ENCODE results near the gene SLC25A15. TPM values are rescaled to one million over a fixed set of nuclear protein-coding genes. Genes with fewer than 3 reads are reported as not detected.
"Not testable (repeated sequence)": the region's sequence is repeated elsewhere in the genome, so short reads cannot be mapped to it uniquely, and the experiment has no call there.

Gene SLC25A15
- total RNA-seq, 2 donors from 2014 or later: 7.4 to 32.8 TPM

- Histone ChIP-seq H3K36me3 (no peaks in the 10 kb centered on the region), H3K4me3 (no peak overlapping the region), H3K27me3 (replicated peaks; ENCODE audit: insufficient read depth) (no peaks in the 10 kb centered on the region), H3K4me1 (replicated peaks) (no peaks in the 10 kb centered on the region), H3K9me3 (no peaks in the 10 kb centered on the region), H3K27ac (no peak overlapping the region)
- intact Hi-C loops (cut with DNase I): loop anchor here (5.0 to 10.0 kb wide), 2 partner anchors 145 to 1098 kb away; no protein-coding TSS in a partner anchor
- WGBS: 93% methylated on average over 5 of the region's 5 CpGs
- DNase-seq (ENCODE audit: low spot score): no peak
- TF ChIP-seq POLR2A (IDR thresholded peaks at IDR 0.05) (no peak), POLR2AphosphoS5 (IDR thresholded peaks at IDR 0.05) (no peak), CTCF (IDR thresholded peaks at IDR 0.05) (no peak)
Measured at GRCh38 chr13:40779796-40780285, 9.6 kb upstream of the SLC25A15 start.

- Histone ChIP-seq H3K27me3 (replicated peaks; ENCODE audit: insufficient read depth) (no peaks in the 10 kb centered on the region), H3K9me3 (no peaks in the 10 kb centered on the region), H3K27ac (no peak overlapping the region), H3K36me3 (no peaks in the 10 kb centered on the region), H3K4me3 (no peak overlapping the region), H3K4me1 (replicated peaks) (no peaks in the 10 kb centered on the region)
- WGBS: 60% methylated on average over 14 of the region's 14 CpGs
- intact Hi-C loops (cut with DNase I): loop anchor here (10.0 kb wide), 1 partner anchor 144 kb away; no protein-coding TSS in a partner anchor
- TF ChIP-seq POLR2AphosphoS5 (IDR thresholded peaks at IDR 0.05): no peak
- no peak for DNase-seq (ENCODE audit: low spot score)
Measured at GRCh38 chr13:40780822-40781401, 8.5 kb upstream of the SLC25A15 start.

GRCh38 chr13:40781717-40782116 lies 7.7 kb upstream of the SLC25A15 start:
- intact Hi-C loops (cut with DNase I): loop anchor here (10.0 kb wide), 1 partner anchor 143 kb away; no protein-coding TSS in a partner anchor
- WGBS: 93% methylated on average over 11 of the region's 11 CpGs
- no peaks in the 10 kb centered on the region for H3K4me1 ChIP-seq (replicated peaks)
- no peak overlapping the region for H3K4me3 ChIP-seq
- no peaks in the 10 kb centered on the region for H3K27me3 ChIP-seq (replicated peaks; ENCODE audit: insufficient read depth)
- H3K9me3 ChIP-seq: no peaks in the 10 kb centered on the region
- H3K27ac ChIP-seq: no peak overlapping the region
- no peaks in the 10 kb centered on the region for H3K36me3 ChIP-seq
- no peak for TF ChIP-seq POLR2AphosphoS5 (IDR thresholded peaks at IDR 0.05)
- TF ChIP-seq CTCF (IDR thresholded peaks at IDR 0.05): no peak
- TF ChIP-seq POLR2A (IDR thresholded peaks at IDR 0.05): no peak
- DNase-seq (ENCODE audit: low spot score): no peak

- 90% methylated on average over 1 of the region's 1 CpG for WGBS
- not testable (repeated sequence) for DNase-seq (ENCODE audit: low spot score); H3K27me3 ChIP-seq (replicated peaks; ENCODE audit: insufficient read depth); H3K36me3 ChIP-seq; H3K4me3 ChIP-seq; H3K4me1 ChIP-seq (replicated peaks); H3K9me3 ChIP-seq; H3K27ac ChIP-seq
- intact Hi-C loops (cut with DNase I): loop anchor here (10.0 kb wide), 1 partner anchor 142 kb away; no protein-coding TSS in a partner anchor
Measured at GRCh38 chr13:40782971-40783370, 6.4 kb upstream of the SLC25A15 start.

GRCh38 chr13:40784540-40784939 lies 4.9 kb upstream of the SLC25A15 start:
- H3K9me3 ChIP-seq: no peaks in the 10 kb centered on the region
- H3K36me3 ChIP-seq: no peaks in the 10 kb centered on the region
- WGBS: 80% methylated on average over 4 of the region's 4 CpGs
- no peak overlapping the region for H3K27ac ChIP-seq
- intact Hi-C loops (cut with DNase I): loop anchor here (10.0 kb wide), 1 partner anchor 140 kb away; no protein-coding TSS in a partner anchor
- TF ChIP-seq CTCF (IDR thresholded peaks at IDR 0.05): no peak
- TF ChIP-seq POLR2AphosphoS5 (IDR thresholded peaks at IDR 0.05): no peak
- no peak for TF ChIP-seq POLR2A (IDR thresholded peaks at IDR 0.05)
- no peaks in the 10 kb centered on the region for H3K27me3 ChIP-seq (replicated peaks; ENCODE audit: insufficient read depth)
- H3K4me3 ChIP-seq: no peak overlapping the region
- no peaks in the 10 kb centered on the region for H3K4me1 ChIP-seq (replicated peaks)
- no peak for DNase-seq (ENCODE audit: low spot score)

GRCh38 chr13:40786568-40786996 lies 2.8 kb upstream of the SLC25A15 start:
- no peaks in the 10 kb centered on the region for H3K27me3 ChIP-seq (replicated peaks; ENCODE audit: insufficient read depth)
- 96% methylated on average over 4 of the region's 4 CpGs for WGBS
- no peak for DNase-seq (ENCODE audit: low spot score)
- intact Hi-C loops (cut with DNase I): loop anchor here (10.0 kb wide), 1 partner anchor 138 kb away; no protein-coding TSS in a partner anchor
- H3K9me3 ChIP-seq: no peaks in the 10 kb centered on the region
- no peak overlapping the region for H3K4me3 ChIP-seq
- no peaks in the 10 kb centered on the region for H3K4me1 ChIP-seq (replicated peaks)
- no peak for TF ChIP-seq POLR2AphosphoS5 (IDR thresholded peaks at IDR 0.05)
- no peak for TF ChIP-seq POLR2A (IDR thresholded peaks at IDR 0.05)
- no peak for TF ChIP-seq CTCF (IDR thresholded peaks at IDR 0.05)
- no peak overlapping the region for H3K27ac ChIP-seq
- no peaks in the 10 kb centered on the region for H3K36me3 ChIP-seq

All from prostate gland (tissue), 2 donors.